Left cardiac atrium (tissue), 4 donors: ENCODE results near the gene MLNR. TPM values are rescaled to one million over a fixed set of nuclear protein-coding genes. Genes with fewer than 3 reads are reported as not detected.

ENCODE experiments used
- ATAC-seq, 2 donors: fragments of 200-7000 bp; cut with Tn5 transposase; one replicate each; pipeline ENCODE4 v1.9.1; 2020; ENCODE audit warnings: mild to moderate bottlenecking in 2 of 2, moderate library complexity in 2 of 2
- DNase-seq: peaks from one replicate; pipeline ENCODE4 v3.0.0-alpha.2; 2020
- intact Hi-C, 2 donors: fragments of 100-400 bp; cut with DNase I; formaldehyde crosslinking; loops; one replicate each; pipeline versions ENCODE4 v1.14.1 to v1.15.1; 2022 to 2023
- total RNA-seq, 2 donors: library from RNA; stranded (reverse); fragmentation: NEBNext Ultra II Directional; extraction: Animal tissue kit (Norgen Biotek cat#: 25700); gene quantifications; one replicate each; pipeline ENCODE4 v1.2.1, GENCODE V29; 2021
- donor health status: DM: no; HTN: yes; CAD: no.
- donor health status: DM: no; HTN: yes; CAD: no; lungs with severe emphysema.
- donor health status: DM: yes; HTN: yes; CAD: no.
- donor health status: Dilated cardiomyopathy.

MLNR gene
- total RNA-seq, 2 donors from 2014 or later, result not detected

- ATAC-seq, result no peak
- intact Hi-C loops, result no loop called here
- no peak for DNase-seq
Measured at GRCh38 chr13:49221590-49221965, 1.4 kb downstream of the MLNR start.

- peak; percentile 65 to 83 for ATAC-seq
- intact Hi-C loops, result no loop called here
Measured at GRCh38 chr13:49225223-49226042, 5.3 kb downstream of the MLNR start.

GRCh38 chr13:49226613-49227012 is 6.5 kb downstream of the MLNR start:
- intact Hi-C loops, result no loop called here
- no peak for ATAC-seq
- no peak for DNase-seq

More at GRCh38 chr13:49225223-49226042, 5.3 kb downstream of the MLNR start:
- no peak for DNase-seq

DNA sequence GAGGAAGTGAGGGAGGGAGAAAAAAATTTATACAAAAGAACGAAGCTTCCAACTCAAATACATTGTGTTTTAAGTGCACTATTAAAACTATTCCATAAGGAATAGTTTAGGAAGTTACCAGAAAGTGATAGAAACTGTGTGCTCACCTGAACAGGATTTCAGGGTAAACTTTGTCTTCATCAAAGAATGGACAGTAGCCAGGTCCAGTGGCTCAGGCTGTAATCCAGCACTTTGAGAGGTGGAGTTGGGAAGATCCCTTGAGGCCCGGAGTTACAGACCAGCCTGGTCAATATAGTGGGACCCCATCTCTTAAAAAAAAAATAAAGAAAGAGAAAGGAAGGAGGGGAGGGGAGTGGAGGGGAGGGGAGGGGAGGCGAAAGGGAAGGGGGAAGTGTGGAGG is 14.6 kb downstream of the MLNR start:
- DNase-seq, result no peak
- intact Hi-C loops, result no loop called here
- no peak for ATAC-seq

DNA sequence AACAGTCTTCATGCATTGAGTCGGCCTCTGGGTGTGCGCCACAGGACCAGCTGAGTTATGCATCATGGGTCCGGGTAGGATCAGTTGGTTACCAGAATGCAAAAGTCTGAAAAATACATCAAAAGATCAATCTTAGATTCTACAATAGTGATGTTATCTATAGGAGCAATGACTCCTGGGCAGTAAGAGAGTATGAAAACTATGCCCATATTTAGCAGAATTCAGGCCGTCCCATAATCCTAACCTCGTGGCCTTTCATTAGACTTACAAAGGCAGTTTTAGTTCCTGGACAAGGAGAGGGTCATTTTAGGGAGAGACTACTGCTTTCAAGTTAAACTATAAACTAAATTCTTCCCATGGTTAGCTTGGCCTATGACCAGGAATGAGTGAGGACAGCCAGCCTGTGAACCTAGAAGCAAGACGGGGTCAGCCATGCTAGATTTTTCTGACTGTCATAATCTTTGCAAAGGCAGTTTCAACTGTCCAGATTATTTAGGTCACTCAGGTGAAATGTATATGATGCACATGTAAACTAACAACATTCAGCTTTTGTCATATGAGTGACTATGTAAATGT is 15.8 kb downstream of the MLNR start:
- DNase-seq, result no peak
- no peak for ATAC-seq

DNA sequence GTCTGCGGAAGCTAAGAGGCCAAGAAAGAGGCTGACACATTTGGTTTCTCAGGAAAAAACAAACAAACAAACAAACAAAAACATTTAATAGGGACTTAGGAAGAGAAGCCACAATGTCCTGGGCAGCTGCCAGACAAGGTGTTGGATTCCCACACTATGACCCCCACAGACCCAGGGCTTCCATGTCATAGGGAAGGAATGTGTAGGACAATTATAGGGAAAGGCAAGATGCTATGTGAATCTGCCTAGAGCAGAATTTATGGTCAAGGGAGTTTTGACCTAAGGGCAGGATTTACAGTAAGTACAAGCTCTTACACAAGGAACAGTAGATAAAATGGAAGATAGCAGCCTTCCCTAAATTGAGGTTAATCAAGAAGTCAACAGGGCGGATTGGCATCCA is 18.5 kb downstream of the MLNR start:
- intact Hi-C loops, result no loop called here
- no peak for ATAC-seq

More for the DNA sequence above, 15.8 kb downstream of the MLNR start:
- intact Hi-C loops, result no loop called here

DNA sequence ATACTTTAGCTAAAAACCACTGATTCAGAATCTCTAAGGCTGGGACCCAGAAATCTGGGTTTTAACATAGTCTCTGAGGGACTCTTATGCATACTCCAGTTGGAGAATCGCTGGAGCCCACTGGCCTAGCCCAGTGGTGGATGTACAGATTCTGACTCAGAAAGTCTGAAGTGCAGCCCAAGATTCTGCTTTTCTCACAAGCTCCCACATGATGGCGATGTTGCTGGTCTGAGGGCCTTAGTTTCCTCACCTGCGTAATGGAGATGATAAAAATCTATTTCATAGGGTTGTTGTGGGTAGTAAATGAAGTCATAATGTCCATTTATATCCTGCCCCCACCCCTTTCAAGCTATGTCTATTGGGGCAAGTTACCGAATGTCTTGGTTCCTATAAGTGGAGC is 19.9 kb downstream of the MLNR start:
- DNase-seq (no peak), ATAC-seq (no peak)
- intact Hi-C loops, result no loop called here

More for the DNA sequence above, 18.5 kb downstream of the MLNR start:
- DNase-seq, result no peak

DNA sequence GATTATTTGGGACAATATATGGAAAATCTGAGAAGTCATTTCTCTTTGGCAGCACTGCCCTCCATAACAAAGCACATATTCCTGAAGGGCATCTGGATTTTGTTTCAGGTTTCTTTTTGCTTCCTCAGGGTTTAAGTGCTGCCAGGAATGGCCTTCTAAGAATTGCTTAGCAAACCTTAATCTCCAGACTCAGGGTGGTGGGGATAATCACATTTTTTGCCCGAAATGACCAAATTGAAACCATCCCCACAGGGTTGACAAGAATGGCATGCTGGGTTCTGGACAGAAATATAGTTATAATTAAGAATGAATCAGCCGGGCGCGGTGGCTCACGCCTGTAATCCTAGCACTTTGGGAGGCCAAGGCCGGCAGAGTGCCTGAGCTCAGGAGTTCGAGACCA is 21.2 kb downstream of the MLNR start:
- ATAC-seq, result no peak
- intact Hi-C loops, result no loop called here
- DNase-seq, result no peak

DNA sequence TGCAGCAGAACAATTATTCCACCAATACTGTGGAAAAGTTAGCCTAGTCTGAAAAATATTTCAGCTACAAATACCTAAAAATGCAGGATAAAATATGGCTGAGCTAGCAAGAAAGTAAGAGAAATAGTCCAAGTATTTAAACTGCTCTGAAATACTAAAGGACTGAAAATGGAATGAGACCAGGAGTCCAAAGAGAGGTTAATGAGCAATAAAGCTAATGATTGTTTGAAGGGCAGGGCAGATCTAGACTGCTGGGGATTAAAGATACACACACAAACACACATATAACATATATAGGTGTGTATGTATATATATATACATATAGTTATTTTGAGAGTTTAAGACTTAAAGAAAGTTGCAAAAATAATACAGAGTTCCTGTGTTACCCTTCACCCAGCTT is 25.0 kb downstream of the MLNR start:
- intact Hi-C loops, result no loop called here
- no peak for ATAC-seq
- no peak for DNase-seq

GRCh38 chr13:49246850-49247642 is 26.9 kb downstream of the MLNR start:
- intact Hi-C loops, result no loop called here
- ATAC-seq (peak; percentile 72 to 81), DNase-seq (no peak)

DNA sequence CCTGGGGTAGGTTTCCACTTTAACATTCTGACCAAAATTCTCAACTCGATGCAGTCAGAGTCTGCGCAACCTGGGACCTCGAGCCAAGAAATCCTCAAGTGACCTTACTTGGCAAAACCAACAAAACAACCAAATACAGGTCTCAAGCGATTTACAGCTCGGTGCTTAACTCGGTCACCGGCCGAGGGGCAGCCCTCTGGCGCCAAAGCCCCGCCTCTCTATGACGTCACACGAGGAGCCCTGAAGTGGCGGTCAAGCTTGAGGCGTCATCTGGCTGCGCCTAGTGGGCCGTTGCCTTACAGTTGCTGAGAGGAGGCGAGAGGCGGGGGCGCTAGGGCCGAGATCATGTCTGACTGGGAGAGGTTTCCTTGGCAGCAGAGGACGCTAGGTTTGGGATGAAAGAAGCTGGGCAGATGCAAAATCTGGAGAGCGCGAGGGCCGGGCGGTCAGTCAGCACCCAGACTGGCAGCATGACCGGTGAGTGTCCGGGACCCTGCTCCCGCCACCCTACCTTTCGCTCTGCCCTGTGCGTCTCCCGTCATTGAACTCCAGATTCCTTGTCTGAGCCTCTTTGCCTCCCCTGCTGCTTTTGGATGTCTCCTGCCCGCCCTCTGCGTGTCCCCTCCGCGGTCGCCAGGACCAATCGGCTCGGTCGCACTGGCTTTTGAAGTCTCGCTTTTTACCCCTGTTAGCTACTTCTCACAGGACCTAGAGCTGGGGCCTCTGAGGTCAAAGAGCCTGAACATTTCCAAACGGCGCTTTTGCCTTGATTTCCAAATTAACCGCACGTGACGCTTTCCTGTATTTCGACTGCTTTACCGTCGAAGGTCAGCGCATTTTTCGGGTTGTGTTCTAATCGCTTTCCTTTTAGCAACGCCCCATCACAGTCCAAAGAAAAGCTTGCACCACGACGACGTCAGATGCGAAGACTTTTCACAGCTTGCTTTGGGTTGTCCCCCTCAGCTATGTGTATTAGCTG is 27.8 kb downstream of the MLNR start, which contains the start of gene CDADC1:
Gene CDADC1, plus strand, starts transcription at position 283 of the 979 bp plus-strand sequence. Its CDS starts 113 bp downstream, at position 396.
- DNase-seq (peak; percentile 99), ATAC-seq (peak; percentile 100)
- intact Hi-C loops, result no loop called here

DNA sequence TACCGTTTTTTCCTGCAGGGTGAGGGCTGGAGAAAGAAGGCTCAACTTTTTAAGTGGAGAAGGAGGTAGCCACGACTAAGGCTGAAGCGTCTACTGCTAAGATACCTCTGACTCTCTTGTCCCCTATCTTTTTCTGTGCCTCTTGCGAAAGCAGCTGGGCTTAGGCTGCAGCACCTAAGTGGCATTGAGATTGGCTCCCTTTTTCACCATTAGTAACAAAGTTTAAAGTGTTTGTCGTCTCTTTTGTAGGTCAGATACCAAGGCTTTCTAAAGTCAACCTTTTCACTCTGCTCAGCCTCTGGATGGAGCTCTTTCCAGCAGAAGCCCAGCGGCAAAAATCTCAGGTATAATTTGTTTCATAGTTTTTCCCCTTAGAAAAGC is 28.5 kb downstream of the MLNR start:
- DNase-seq, result no peak
- no peak for ATAC-seq
- intact Hi-C loops, result no loop called here

- intact Hi-C loops, result no loop called here
- ATAC-seq (no peak), DNase-seq (no peak)
Measured at GRCh38 chr13:49251326-49251725, 31.2 kb downstream of the MLNR start.

- intact Hi-C loops, result no loop called here
- no peak for DNase-seq
- ATAC-seq, result no peak
Measured at GRCh38 chr13:49253310-49253709, 33.2 kb downstream of the MLNR start.

GRCh38 chr13:49254007-49254406 is 33.9 kb downstream of the MLNR start:
- ATAC-seq, result no peak
- DNase-seq, result no peak
- intact Hi-C loops, result no loop called here

GRCh38 chr13:49256841-49257240 is 36.7 kb downstream of the MLNR start:
- ATAC-seq (no peak), DNase-seq (no peak)
- intact Hi-C loops, result no loop called here

GRCh38 chr13:49258089-49258796 is 38.1 kb downstream of the MLNR start:
- DNase-seq, result no peak
- intact Hi-C loops, result no loop called here
- no peak for ATAC-seq

- intact Hi-C loops, result no loop called here
- no peak for DNase-seq
- no peak for ATAC-seq
Measured at GRCh38 chr13:49259586-49259985, 39.4 kb downstream of the MLNR start.
